H1 (cell line): ENCODE results near the gene CNIH3. TPM values are rescaled to one million over a fixed set of nuclear protein-coding genes. Genes with fewer than 3 reads are reported as not detected.

Source experiments
- JUN ChIP-seq: IDR thresholded peaks from 2 replicates; pipeline ENCODE4 v1.6.1; 2011; ENCODE audit warnings: low read depth, mild to moderate bottlenecking, improper control_type of control experiment, low read length
- ZNF274 ChIP-seq: IDR thresholded peaks from 2 replicates; pipeline ENCODE4 v1.7.0; 2012; ENCODE audit warnings: low read length, borderline replicate concordance; ENCODE audit errors: extremely low read depth
- polyA plus RNA-seq, 7 experiments: library from polyadenylated mRNA; depleted of rRNA in 3 of 7; stranded (reverse) in 5 of 7; unstranded in 2 of 7; fragments of >200 nt in 5 of 7; fragments of 200-250 nt in 2 of 7; gene quantifications; 1 replicate in 5 of 7; 2 replicates in 1 of 7; 4 replicates in 1 of 7; pipeline versions ENCODE4 v1.2.1 to v1.2.3, GENCODE V29; 2011 to 2013; ENCODE audit warnings: missing spikeins in 2 of 7, mixed read lengths in 2 of 7
- total RNA-seq: library from RNA; stranded (reverse); fragmentation: NEBNext Ultra II Directional; extraction: Animal tissue kit (Norgen Biotek cat#: 25700); gene quantifications from 2 replicates; pipeline ENCODE4 v1.2.1, GENCODE V29; 2021
- TF ChIP-seq, protein P1 (sequence below): IDR thresholded peaks from 2 replicates; pipeline ENCODE4 v1.6.1; 2012; ENCODE audit warnings: low read length, inconsistent platforms

CNIH3 gene
- total and polyA plus RNA-seq, 2 of the 8 experiments (the other 6 are each of a cell fraction or from before 2014, with no cell fraction given) = 3.7 to 5.6 TPM

DNA sequence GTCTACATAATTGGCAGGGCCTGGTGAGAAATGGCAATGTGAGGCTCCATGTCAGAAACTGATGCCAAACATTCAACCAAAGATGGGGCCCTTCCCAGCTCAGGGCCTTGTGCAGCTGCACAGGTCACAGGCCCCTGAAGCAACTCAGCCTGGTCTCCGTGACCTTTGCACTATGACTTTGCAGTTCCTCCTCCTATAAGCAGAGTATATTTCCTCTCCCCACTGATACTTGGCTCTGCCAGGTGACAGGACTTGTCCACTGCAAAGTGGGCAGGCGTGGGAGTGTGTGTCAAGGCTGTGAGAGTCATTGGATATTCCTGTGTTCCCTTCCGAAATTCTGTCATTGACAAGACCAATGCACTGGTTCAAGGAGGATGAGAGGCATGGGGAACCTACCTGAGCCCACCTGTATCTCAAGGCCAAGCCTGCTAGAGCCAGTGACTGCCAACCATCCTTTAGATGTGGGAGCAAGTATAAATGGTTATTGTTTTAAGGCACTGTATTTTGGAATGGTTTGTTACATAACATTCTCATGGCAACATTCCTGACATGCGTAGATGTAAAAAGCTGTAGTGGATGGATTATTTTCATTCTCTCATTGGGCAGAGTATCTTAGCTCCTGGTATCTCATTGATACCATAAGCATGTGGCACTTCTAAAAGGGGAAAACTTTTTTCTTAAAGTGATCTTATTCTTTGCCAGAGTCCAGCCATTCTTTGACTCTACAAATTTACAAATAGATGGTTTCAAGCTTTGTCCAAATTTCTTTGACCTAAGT lies 75.2 kb downstream of the CNIH3 start (continued):
- TF ChIP-seq, protein P1, sequence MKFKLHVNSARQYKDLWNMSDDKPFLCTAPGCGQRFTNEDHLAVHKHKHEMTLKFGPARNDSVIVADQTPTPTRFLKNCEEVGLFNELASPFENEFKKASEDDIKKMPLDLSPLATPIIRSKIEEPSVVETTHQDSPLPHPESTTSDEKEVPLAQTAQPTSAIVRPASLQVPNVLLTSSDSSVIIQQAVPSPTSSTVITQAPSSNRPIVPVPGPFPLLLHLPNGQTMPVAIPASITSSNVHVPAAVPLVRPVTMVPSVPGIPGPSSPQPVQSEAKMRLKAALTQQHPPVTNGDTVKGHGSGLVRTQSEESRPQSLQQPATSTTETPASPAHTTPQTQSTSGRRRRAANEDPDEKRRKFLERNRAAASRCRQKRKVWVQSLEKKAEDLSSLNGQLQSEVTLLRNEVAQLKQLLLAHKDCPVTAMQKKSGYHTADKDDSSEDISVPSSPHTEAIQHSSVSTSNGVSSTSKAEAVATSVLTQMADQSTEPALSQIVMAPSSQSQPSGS = no peak
- no peak for TF ChIP-seq JUN
- TF ChIP-seq ZNF274 = no peak
